Nephron (organoid): Measurements from ENCODE around the gene C2CD2.
"Not testable (repeated sequence)": the region's sequence is repeated elsewhere in the genome, so short reads cannot be mapped to it uniquely, and the experiment has no call there.

Experiments used
- H3K27ac Mint-ChIP-seq, 3 experiments: 2 replicates each; pipeline ENCODE4 v1.8.0; 2020; ENCODE audit warnings: mixed read lengths in 3 of 3, mild to moderate bottlenecking in 2 of 3, moderate library complexity in 1 of 3
- H3K27me3 Mint-ChIP-seq: 2 replicates; pipeline ENCODE4 v1.8.0; 2021; ENCODE audit warnings: low read depth, mild to moderate bottlenecking, moderate library complexity, mixed read lengths
- H3K36me3 Mint-ChIP-seq: 2 replicates; pipeline ENCODE4 v1.8.0; 2020; ENCODE audit warnings: low read depth, mixed read lengths
- H3K4me1 Mint-ChIP-seq: 2 replicates; pipeline ENCODE4 v1.8.0; 2020; ENCODE audit warnings: mixed read lengths
- H3K4me3 Mint-ChIP-seq, 3 experiments: 2 replicates each; pipeline ENCODE4 v1.8.0; 2020; ENCODE audit warnings: mild to moderate bottlenecking in 3 of 3, mixed read lengths in 3 of 3, moderate library complexity in 2 of 3
- H3K9me3 Mint-ChIP-seq: 2 replicates; pipeline ENCODE4 v1.8.0; 2020; ENCODE audit warnings: mixed read lengths
- CTCF ChIP-seq, 3 experiments: fragments of 200-600 bp; sonication (generic); IDR thresholded peaks; one replicate each; pipeline ENCODE4 v1.5.0; 2021; ENCODE audit warnings: antibody characterized with exemption in 3 of 3; ENCODE audit not compliant: unreplicated experiment in 3 of 3

The C2CD2 gene

GRCh38 chr21:41997657-41998056, 43.8 kb upstream of the C2CD2 start:
- no peak for TF ChIP-seq CTCF (IDR thresholded peaks at IDR 0.05; ENCODE audit: unreplicated experiment in 3 of 3)
- peaks cover 17% of the 10 kb centered on the region for H3K9me3 Mint-ChIP-seq
- no peaks in the 10 kb centered on the region for H3K4me1 Mint-ChIP-seq
- H3K4me3 Mint-ChIP-seq: no peak overlapping the region
- H3K27ac Mint-ChIP-seq: no peak overlapping the region
- peaks cover 92% of the 10 kb centered on the region for H3K36me3 Mint-ChIP-seq
- no peaks in the 10 kb centered on the region for H3K27me3 Mint-ChIP-seq

- no peak overlapping the region for H3K27ac Mint-ChIP-seq
- no peaks in the 10 kb centered on the region for H3K27me3 Mint-ChIP-seq
- peaks cover 93% of the 10 kb centered on the region for H3K36me3 Mint-ChIP-seq
- TF ChIP-seq CTCF (IDR thresholded peaks at IDR 0.05; ENCODE audit: unreplicated experiment in 3 of 3): no peak
- no peaks in the 10 kb centered on the region for H3K4me1 Mint-ChIP-seq
- no peak overlapping the region for H3K4me3 Mint-ChIP-seq
- H3K9me3 Mint-ChIP-seq: peaks cover 17% of the 10 kb centered on the region
Measured at GRCh38 chr21:41995577-41995976, 41.8 kb upstream of the C2CD2 start.

- not testable (repeated sequence) for H3K27me3 Mint-ChIP-seq, H3K4me1 Mint-ChIP-seq, H3K27ac Mint-ChIP-seq, H3K4me3 Mint-ChIP-seq
- Mint-ChIP-seq H3K9me3 (peaks cover 17% of the 10 kb centered on the region), H3K36me3 (peaks cover 87% of the 10 kb centered on the region)
Measured at GRCh38 chr21:41994613-41995012, 40.8 kb upstream of the C2CD2 start.

- peaks cover 80% of the 10 kb centered on the region for H3K36me3 Mint-ChIP-seq
- H3K9me3 Mint-ChIP-seq: peaks cover 17% of the 10 kb centered on the region
Measured at GRCh38 chr21:41993744-41994143, 39.9 kb upstream of the C2CD2 start.

GRCh38 chr21:41992576-41992975, 38.8 kb upstream of the C2CD2 start:
- peaks cover 17% of the 10 kb centered on the region for H3K9me3 Mint-ChIP-seq
- H3K4me1 Mint-ChIP-seq: no peaks in the 10 kb centered on the region
- H3K27me3 Mint-ChIP-seq: no peaks in the 10 kb centered on the region
- no peak for TF ChIP-seq CTCF (IDR thresholded peaks at IDR 0.05; ENCODE audit: unreplicated experiment in 3 of 3)
- no peak overlapping the region for H3K4me3 Mint-ChIP-seq
- H3K36me3 Mint-ChIP-seq: peaks cover 71% of the 10 kb centered on the region
- no peak overlapping the region for H3K27ac Mint-ChIP-seq

More at GRCh38 chr21:41993744-41994143, 39.9 kb upstream of the C2CD2 start:
- no peaks in the 10 kb centered on the region for H3K4me1 Mint-ChIP-seq
- TF ChIP-seq CTCF (IDR thresholded peaks at IDR 0.05; ENCODE audit: unreplicated experiment in 3 of 3): no peak
- H3K27ac Mint-ChIP-seq: no peak overlapping the region
- no peak overlapping the region for H3K4me3 Mint-ChIP-seq
- H3K27me3 Mint-ChIP-seq: no peaks in the 10 kb centered on the region

- Mint-ChIP-seq H3K4me1 (no peaks in the 10 kb centered on the region), H3K36me3 (peaks cover 62% of the 10 kb centered on the region), H3K27me3 (no peaks in the 10 kb centered on the region), H3K9me3 (peaks cover 14% of the 10 kb centered on the region), H3K27ac (no peak overlapping the region), H3K4me3 (no peak overlapping the region)
- TF ChIP-seq CTCF (IDR thresholded peaks at IDR 0.05; ENCODE audit: unreplicated experiment in 3 of 3): no peak
Measured at GRCh38 chr21:41991659-41992058, 37.8 kb upstream of the C2CD2 start.
